ENCODE data around the gene KCNH2.

The KCNH2 gene

GRCh38 chr7:150904011-150904909 lies 73.9 kb downstream of the KCNH2 start:
- DNase-seq (ENCODE audit: low read depth): no peak

- DNase-seq (ENCODE audit: low read depth): no peak
Observed at GRCh38 chr7:150903606-150904005, 74.5 kb downstream of the KCNH2 start.

- DNase-seq (ENCODE audit: low read depth): no peak
Observed at GRCh38 chr7:150902078-150903033, 75.8 kb downstream of the KCNH2 start.

- DNase-seq (ENCODE audit: low read depth): no peak
Observed at GRCh38 chr7:150901160-150902035, 76.7 kb downstream of the KCNH2 start.

- DNase-seq (ENCODE audit: low read depth): no peak
Observed at GRCh38 chr7:150900675-150901074, 77.4 kb downstream of the KCNH2 start.

- DNase-seq (ENCODE audit: low read depth): peak; percentile 65
Observed at GRCh38 chr7:150898475-150899011, 79.6 kb downstream of the KCNH2 start.

- no peak for DNase-seq (ENCODE audit: low read depth)
Observed at GRCh38 chr7:150897502-150898474, 80.3 kb downstream of the KCNH2 start.

GRCh38 chr7:150896562-150897209 lies 81.4 kb downstream of the KCNH2 start:
- no peak for DNase-seq (ENCODE audit: low read depth)

GRCh38 chr7:150895809-150896208 lies 82.3 kb downstream of the KCNH2 start:
- no peak for DNase-seq (ENCODE audit: low read depth)
